IMR-90 (cell line): ENCODE results near the gene UACA. TPM values are rescaled to one million over a fixed set of nuclear protein-coding genes. Genes with fewer than 3 reads are reported as not detected.
A peak's percentile ranks its signal among the peaks of the same experiment; 100 is the strongest.

ENCODE experiments used
- ATAC-seq: fragments of 200-7000 bp; cut with Tn5 transposase; 2 replicates; pipeline ENCODE4 v1.9.1; 2020; ENCODE audit warnings: low read depth, mild to moderate bottlenecking, moderate library complexity
- BruUV-seq: library from RNA; stranded (reverse); fragments of 400-500 nt; replicated peaks from 2 replicates; lab custom pipeline; 2021; lab: Mats Ljungman, UMichigan
- CTCF ChIA-PET: fragments of 300-600 bp; formaldehyde crosslinking; extraction: SDS; loops from one replicate; lab custom pipeline; 2021; ENCODE audit warnings: antibody characterized with exemption; lab: Yijun Ruan, JAX
- POLR2A ChIA-PET: fragments of 300-600 bp; sonication (Branson Sonifier 250); formaldehyde crosslinking; loops from one replicate; lab custom pipeline; 2022; ENCODE audit warnings: antibody characterized with exemption; ENCODE audit not compliant: unreplicated experiment; lab: Charles Lee
- DNase-seq: peaks from one replicate; pipeline ENCODE4 v3.0.0; 2013
- H2AFZ ChIP-seq: replicated peaks from 2 replicates; pipeline ENCODE3; 2013; ENCODE audit warnings: low read length, mild to moderate bottlenecking; ENCODE audit not compliant: poor library complexity
- H2AK5ac ChIP-seq: 2 replicates; pipeline ENCODE4 v1.6.1; 2013; ENCODE audit warnings: low read depth, low read length, inconsistent platforms
- H2AK9ac ChIP-seq: replicated peaks from 2 replicates; pipeline ENCODE3; 2013; ENCODE audit warnings: mild to moderate bottlenecking, low read depth, low read length, moderate library complexity; ENCODE audit not compliant: poor library complexity
- H2BK120ac ChIP-seq: 2 replicates; pipeline ENCODE4 v1.6.1; 2013; ENCODE audit warnings: low read depth, low read length, inconsistent platforms
- H2BK15ac ChIP-seq: 3 replicates; pipeline ENCODE4 v1.6.1; 2013; ENCODE audit warnings: low read depth, low read length, inconsistent platforms
- H2BK20ac ChIP-seq: 2 replicates; pipeline ENCODE4 v1.6.1; 2013; ENCODE audit warnings: low read depth, mild to moderate bottlenecking, inconsistent platforms, low read length, moderate library complexity
- H2BK5ac ChIP-seq: 2 replicates; pipeline ENCODE4 v1.6.1; 2013; ENCODE audit warnings: mild to moderate bottlenecking, low read depth, low read length, inconsistent platforms; ENCODE audit not compliant: poor library complexity, severe bottlenecking
- H3K14ac ChIP-seq: replicated peaks from 2 replicates; pipeline ENCODE4 v1.6.1; 2013; ENCODE audit warnings: low read depth, low read length, inconsistent platforms
- H3K18ac ChIP-seq: 2 replicates; pipeline ENCODE4 v1.6.1; 2013; ENCODE audit warnings: low read depth, low read length, control low read depth
- H3K23ac ChIP-seq: 2 replicates; pipeline ENCODE4 v1.6.1; 2013; ENCODE audit warnings: low read depth, low read length, inconsistent platforms
- H3K27ac ChIP-seq: 2 replicates; pipeline ENCODE4 v1.5.1; 2013; ENCODE audit warnings: mild to moderate bottlenecking, control low read depth, low read length; ENCODE audit not compliant: insufficient read depth
- H3K27me3 ChIP-seq: 2 replicates; pipeline ENCODE4 v1.6.1; 2013; ENCODE audit warnings: low read length; ENCODE audit not compliant: control insufficient read depth, insufficient read depth
- H3K36me3 ChIP-seq: 2 replicates; pipeline ENCODE4 v1.6.1; 2013; ENCODE audit warnings: low read length, mixed read lengths; ENCODE audit not compliant: control insufficient read depth, insufficient read depth
- H3K4ac ChIP-seq: 2 replicates; pipeline ENCODE4 v1.6.1; 2013; ENCODE audit warnings: low read depth, low read length, inconsistent platforms
- H3K4me1 ChIP-seq: 2 replicates; pipeline ENCODE4 v1.6.1; 2013; ENCODE audit warnings: low read length, mixed read lengths; ENCODE audit not compliant: control insufficient read depth, insufficient read depth
- H3K4me2 ChIP-seq: 2 replicates; pipeline ENCODE4 v1.6.1; 2013; ENCODE audit warnings: low read depth, mild to moderate bottlenecking, control low read depth, low read length, moderate library complexity
- H3K4me3 ChIP-seq: 2 replicates; pipeline ENCODE4 v1.5.1; 2013; ENCODE audit warnings: low read depth, mild to moderate bottlenecking, control low read depth, low read length, moderate library complexity; ENCODE audit not compliant: insufficient read depth
- H3K56ac ChIP-seq: 2 replicates; pipeline ENCODE4 v1.6.1; 2013; ENCODE audit warnings: low read length, inconsistent platforms; ENCODE audit not compliant: insufficient read depth; ENCODE audit errors: extremely low read depth
- H3K79me1 ChIP-seq, 2 experiments: 2 replicates each; pipeline ENCODE4 v1.6.1; 2013; ENCODE audit warnings: low read length in 2 of 2, inconsistent platforms in 1 of 2, low read depth in 1 of 2
- H3K9ac ChIP-seq: 2 replicates; pipeline ENCODE4 v1.6.1; 2013; ENCODE audit warnings: low read depth, low read length, control low read depth
- H3K9me1 ChIP-seq: 2 replicates; pipeline ENCODE4 v1.6.1; 2013; ENCODE audit warnings: low read length, inconsistent platforms; ENCODE audit not compliant: insufficient read depth
- H3K9me3 ChIP-seq: 2 replicates; pipeline ENCODE4 v1.6.1; 2013; ENCODE audit warnings: low read length; ENCODE audit not compliant: control insufficient read depth, insufficient read depth
- H4K20me1 ChIP-seq: 2 replicates; pipeline ENCODE4 v1.6.1; 2013; ENCODE audit warnings: low read length, inconsistent platforms; ENCODE audit not compliant: insufficient read depth
- H4K5ac ChIP-seq: 2 replicates; pipeline ENCODE4 v1.6.1; 2013; ENCODE audit warnings: mild to moderate bottlenecking, low read depth, low read length, control low read depth
- H4K8ac ChIP-seq, 2 experiments: 2 replicates each; pipeline ENCODE4 v1.6.1; 2013; ENCODE audit warnings: low read depth in 2 of 2, low read length in 2 of 2, control low read depth in 1 of 2, inconsistent platforms in 1 of 2
- H4K91ac ChIP-seq: 2 replicates; pipeline ENCODE4 v1.6.1; 2013; ENCODE audit warnings: low read depth, low read length, inconsistent platforms; ENCODE audit not compliant: insufficient read depth
- BHLHE40 ChIP-seq: fragments of 150-350 bp; IDR thresholded peaks from 2 replicates; pipeline ENCODE4 v1.6.1; 2016; ENCODE audit warnings: mild to moderate bottlenecking, low read depth, low read length
- MAFK ChIP-seq: IDR thresholded peaks from 2 replicates; pipeline ENCODE4 v1.6.1; 2012; ENCODE audit warnings: low read depth, low read length, improper control_type of control experiment
- NFE2L2 ChIP-seq: fragments of 150-350 bp; IDR thresholded peaks from 2 replicates; pipeline ENCODE4 v1.6.1; 2016; ENCODE audit warnings: low read depth, mild to moderate bottlenecking, low read length
- RAD21 ChIP-seq: IDR thresholded peaks from 2 replicates; pipeline ENCODE4 v1.6.1; 2012; ENCODE audit warnings: low read length, improper control_type of control experiment
- RFX5 ChIP-seq: IDR thresholded peaks from 2 replicates; pipeline ENCODE4 v1.8.0; 2012; ENCODE audit warnings: low read depth, mild to moderate bottlenecking, low read length, moderate library complexity
- SMC3 ChIP-seq: fragments of 150-350 bp; IDR thresholded peaks from 2 replicates; pipeline ENCODE4 v1.6.1; 2016; ENCODE audit warnings: low read depth, mild to moderate bottlenecking, antibody characterized with exemption, low read length, moderate library complexity
- WGBS, 2 experiments: methylation state at CpG; one replicate each; pipeline versions ENCODE4 v1.1.5 to v1.1.7; 2013; ENCODE audit warnings: missing lambda C conversion rate in 2 of 2; ENCODE audit not compliant: insufficient read length in 1 of 2; ENCODE audit errors: extremely low coverage in 2 of 2; 5-methylcytosine and 5-hydroxymethylcytosine counted together
- dilution Hi-C: fragments of 300-500 bp; cut with HindIII; formaldehyde crosslinking; loops from one replicate; pipeline ENCODE4 v1.14.3; 2018; ENCODE audit warnings: low sequenced_read_pairs; ENCODE audit not compliant: unreplicated experiment
- in situ Hi-C: fragments of 300-500 bp; cut with MboI; formaldehyde crosslinking; loops from 3 replicates; pipeline ENCODE4 v1.14.3; 2019; ENCODE audit warnings: low sequenced_read_pairs, inconsistent platforms, mixed read lengths
- intact Hi-C: fragments of 100-400 bp; cut with micrococcal nuclease; formaldehyde crosslinking; loops from 2 replicates; pipeline ENCODE4 v1.10.0; 2022
- polyA plus RNA-seq, 3 experiments: library from polyadenylated mRNA; depleted of rRNA; stranded (reverse); fragments of >200 nt; gene quantifications; 2 replicates each; pipeline ENCODE4 v1.2.3, GENCODE V29; 2012; ENCODE audit warnings: low replicate concordance in 1 of 3
- total RNA-seq: library from RNA; depleted of rRNA; stranded (reverse); fragments of >200 nt; gene quantifications from 2 replicates; pipeline ENCODE4 v1.2.3, GENCODE V29; 2012
- TF ChIP-seq, protein P1 (sequence below): fragments of 150-350 bp; IDR thresholded peaks from 2 replicates; pipeline ENCODE4 v1.6.1; 2016; ENCODE audit warnings: low read depth, mild to moderate bottlenecking, low read length, moderate library complexity, borderline replicate concordance

UACA gene
- total and polyA plus RNA-seq, 2 of the 4 experiments (the other 2 are of a cell fraction) = 156 to 507 TPM

DNA sequence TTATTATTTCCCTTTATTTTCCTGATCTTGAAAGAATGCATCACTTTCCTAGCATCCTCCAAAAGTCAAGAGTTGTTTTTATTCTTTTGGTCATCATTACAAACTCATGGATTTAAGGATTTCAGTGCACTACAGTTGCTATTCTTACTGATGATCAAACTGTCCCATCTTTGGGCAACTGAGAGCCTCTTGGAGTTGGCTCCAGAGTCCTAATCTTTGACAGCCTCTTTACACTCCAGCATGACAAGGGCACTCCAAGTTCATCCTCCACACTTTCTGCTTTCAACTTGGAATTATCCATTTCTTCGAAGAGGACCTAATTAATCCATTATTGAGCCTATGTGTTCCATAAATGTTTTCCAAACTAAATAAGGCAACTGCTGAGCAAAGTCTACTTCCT lies 5.7 kb downstream of the UACA start (continued):
- TF ChIP-seq SMC3 = no peak

DNA sequence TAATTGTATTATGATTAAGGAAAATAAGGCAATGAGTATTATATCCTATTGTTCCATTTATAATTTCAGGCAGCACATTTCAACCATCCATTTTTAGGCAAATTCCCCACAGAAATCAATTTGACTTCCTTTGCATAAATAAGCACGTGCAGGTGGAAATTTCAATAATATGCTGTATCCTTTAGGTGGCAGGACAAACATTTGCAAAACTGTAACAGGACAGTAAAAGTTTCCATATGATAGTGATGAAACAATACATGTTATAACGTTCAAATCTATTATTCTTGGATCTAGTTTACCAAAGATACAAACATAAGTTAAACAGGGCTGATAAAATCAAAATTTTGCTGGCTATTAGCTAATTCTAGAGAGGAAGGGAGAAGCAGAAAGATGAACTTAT lies 8.5 kb downstream of the UACA start:
- Histone ChIP-seq H3K56ac (no peak overlapping the region), H3K27me3 (no peaks in the 10 kb centered on the region), H2BK120ac (no peak overlapping the region), H3K36me3 (no peaks in the 10 kb centered on the region), H3K79me1 (peaks cover 7 to 43% of the 10 kb centered on the region in 2 experiments), H2AFZ (no peak overlapping the region), H3K9ac (no peak overlapping the region), H3K4me3 (no peak overlapping the region), H4K5ac (no peak overlapping the region), H3K14ac (no peak overlapping the region), H4K91ac (no peak overlapping the region), H3K23ac (no peak overlapping the region), H3K9me3 (no peaks in the 10 kb centered on the region), H4K20me1 (peaks cover 31% of the 10 kb centered on the region), H2AK5ac (no peak overlapping the region), H3K4me2 (no peak overlapping the region), H2BK15ac (no peak overlapping the region), H3K18ac (no peak overlapping the region), H2AK9ac (no peak overlapping the region), H3K4ac (no peak overlapping the region), H2BK5ac (no peak overlapping the region), H3K27ac (no peak overlapping the region), H3K9me1 (peaks cover 7% of the 10 kb centered on the region), H3K4me1 (peaks cover 8% of the 10 kb centered on the region), H4K8ac (no peak overlapping the region), H2BK20ac (no peak overlapping the region)
- in situ Hi-C loops (no loop called here), intact Hi-C loops (no loop called here), dilution Hi-C loops (no loop called here)
- ATAC-seq (no peak), DNase-seq (no peak)
- no TSS peak for BruUV-seq
- ChIA-PET CTCF (interaction anchor here (1.2 kb wide), 1 partner anchor 53 kb away, joined by 5 read pairs; no protein-coding TSS in a partner anchor), POLR2A (interaction anchor here (0.9 kb wide), 1 partner anchor 9 kb away, joined by 3 read pairs; the partner anchor contains the start of gene UACA)
- TF ChIP-seq NFE2L2 (no peak), RFX5 (no peak), MAFK (no peak), BHLHE40 (no peak), RAD21 (0 out of 2 replicates have a peak, but pooled peaks have one; percentile 6)
- TF ChIP-seq, protein P1, sequence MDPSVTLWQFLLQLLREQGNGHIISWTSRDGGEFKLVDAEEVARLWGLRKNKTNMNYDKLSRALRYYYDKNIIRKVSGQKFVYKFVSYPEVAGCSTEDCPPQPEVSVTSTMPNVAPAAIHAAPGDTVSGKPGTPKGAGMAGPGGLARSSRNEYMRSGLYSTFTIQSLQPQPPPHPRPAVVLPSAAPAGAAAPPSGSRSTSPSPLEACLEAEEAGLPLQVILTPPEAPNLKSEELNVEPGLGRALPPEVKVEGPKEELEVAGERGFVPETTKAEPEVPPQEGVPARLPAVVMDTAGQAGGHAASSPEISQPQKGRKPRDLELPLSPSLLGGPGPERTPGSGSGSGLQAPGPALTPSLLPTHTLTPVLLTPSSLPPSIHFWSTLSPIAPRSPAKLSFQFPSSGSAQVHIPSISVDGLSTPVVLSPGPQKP = no peak
- WGBS, 2 experiments = no CpG with 5 or more reads among the region's 2 CpGs
